SU-DHL-6 (cell line): ENCODE results near the gene CDC42EP4.

Experiments used
- EZH2phosphoT487 ChIP-seq: fragments of 200-600 bp; sonication (generic), shearing (Covaris generic); conservative IDR thresholded peaks from 2 replicates; pipeline ENCODE4 v1.6.1; 2018; ENCODE audit warnings: mild to moderate bottlenecking, antibody characterized with exemption, low read length, moderate library complexity, mixed read lengths
- TF ChIP-seq, protein P1 (sequence below): fragments of 200-600 bp; sonication (generic); IDR thresholded peaks from one replicate; pipeline ENCODE4 v1.5.1; 2017; ENCODE audit warnings: antibody characterized with exemption, mild to moderate bottlenecking, low read length, moderate library complexity; ENCODE audit not compliant: insufficient read depth, poor library complexity, severe bottlenecking

DNA sequence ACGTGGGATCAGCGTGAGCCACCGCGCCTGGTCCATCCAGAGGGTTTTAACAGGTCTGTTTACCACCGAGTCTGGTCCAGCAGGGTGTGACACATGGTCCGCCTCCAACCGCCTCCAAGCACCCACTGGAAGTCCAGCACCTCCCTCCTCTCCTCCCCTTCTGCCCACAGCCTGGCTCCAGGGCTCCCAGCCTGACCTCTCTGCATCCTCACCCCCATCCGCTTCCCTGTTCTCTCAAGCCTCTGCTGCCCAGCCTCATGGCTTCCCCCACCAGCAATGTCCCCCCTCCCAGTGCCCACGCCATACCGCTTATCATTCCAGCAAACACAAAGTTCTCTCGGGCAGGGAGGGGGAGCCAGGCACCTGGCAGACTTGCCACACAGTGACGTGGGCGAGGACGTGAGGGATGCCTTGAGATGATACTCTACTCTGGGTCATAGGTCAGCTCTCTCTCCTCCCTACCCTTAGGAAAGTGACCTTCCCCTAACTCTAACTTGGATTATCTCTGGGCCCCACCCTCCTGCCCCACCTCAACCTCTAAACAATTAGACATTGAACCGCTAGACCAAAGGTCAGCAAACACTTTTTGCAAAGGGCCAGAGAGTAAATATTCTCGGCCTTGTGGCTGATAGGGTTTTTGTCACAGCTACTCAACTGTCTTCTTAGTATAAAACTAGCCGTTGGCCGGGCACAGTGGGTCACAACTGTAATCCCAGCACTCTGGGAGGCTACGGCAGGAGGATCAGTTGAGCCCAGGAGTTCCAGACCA is 23.1 kb downstream of the CDC42EP4 start:
- TF ChIP-seq, protein P1, sequence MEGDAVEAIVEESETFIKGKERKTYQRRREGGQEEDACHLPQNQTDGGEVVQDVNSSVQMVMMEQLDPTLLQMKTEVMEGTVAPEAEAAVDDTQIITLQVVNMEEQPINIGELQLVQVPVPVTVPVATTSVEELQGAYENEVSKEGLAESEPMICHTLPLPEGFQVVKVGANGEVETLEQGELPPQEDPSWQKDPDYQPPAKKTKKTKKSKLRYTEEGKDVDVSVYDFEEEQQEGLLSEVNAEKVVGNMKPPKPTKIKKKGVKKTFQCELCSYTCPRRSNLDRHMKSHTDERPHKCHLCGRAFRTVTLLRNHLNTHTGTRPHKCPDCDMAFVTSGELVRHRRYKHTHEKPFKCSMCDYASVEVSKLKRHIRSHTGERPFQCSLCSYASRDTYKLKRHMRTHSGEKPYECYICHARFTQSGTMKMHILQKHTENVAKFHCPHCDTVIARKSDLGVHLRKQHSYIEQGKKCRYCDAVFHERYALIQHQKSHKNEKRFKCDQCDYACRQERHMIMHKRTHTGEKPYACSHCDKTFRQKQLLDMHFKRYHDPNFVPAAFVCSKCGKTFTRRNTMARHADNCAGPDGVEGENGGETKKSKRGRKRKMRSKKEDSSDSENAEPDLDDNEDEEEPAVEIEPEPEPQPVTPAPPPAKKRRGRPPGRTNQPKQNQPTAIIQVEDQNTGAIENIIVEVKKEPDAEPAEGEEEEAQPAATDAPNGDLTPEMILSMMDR, result no peak
- TF ChIP-seq EZH2phosphoT487, result no peak
